ENCODE results near the gene TBX15.

Gene TBX15

DNA sequence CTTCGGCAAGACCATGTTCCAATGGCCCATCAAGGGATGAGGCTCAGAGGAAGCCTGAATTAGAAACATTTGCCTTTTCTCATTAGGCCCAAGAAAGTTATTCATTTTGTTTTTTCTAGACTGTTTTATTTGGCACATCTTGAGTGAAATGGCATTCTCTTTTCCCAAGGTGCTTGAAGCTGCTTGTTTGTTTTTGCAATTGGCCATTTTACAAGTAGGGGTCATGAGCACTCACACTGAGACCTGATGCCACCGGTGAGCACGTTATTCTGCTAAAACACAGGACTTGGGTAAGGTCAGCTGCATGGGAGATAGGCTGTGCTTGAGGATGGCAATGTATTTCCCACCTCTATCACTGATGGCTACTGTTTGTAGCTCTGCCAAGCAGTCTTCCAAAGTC lies 128.1 kb downstream of the TBX15 start:
- Histone ChIP-seq H3K4me2 (ENCODE audit: insufficient read depth, low read length) (no peak overlapping the region), H4K20me1 (ENCODE audit: insufficient read depth, low read length) (no peaks in the 10 kb centered on the region), H3K4me3 (ENCODE audit: low read depth in 1 of 2, low read length in 2 of 2) (no peak overlapping the region), H3K9me3 (ENCODE audit: insufficient read depth, low read length, severe bottlenecking) (no peaks in the 10 kb centered on the region), H3K4me1 (ENCODE audit: insufficient read depth, low read length) (no peaks in the 10 kb centered on the region), H3K36me3 (ENCODE audit: insufficient read depth, low read length) (no peaks in the 10 kb centered on the region), H3K27me3 (ENCODE audit: insufficient read depth, low read length, poor library complexity) (peaks cover 4% of the 10 kb centered on the region), H3K79me2 (ENCODE audit: insufficient read depth, low read length) (no peaks in the 10 kb centered on the region), H3K27ac (ENCODE audit: low read length) (no peak overlapping the region), H2AFZ (ENCODE audit: low read depth, low read length) (no peak overlapping the region), H3K9ac (ENCODE audit: low read depth, low read length) (no peak overlapping the region)
- ATAC-seq (ENCODE audit: insufficient read depth, low read depth) (no peak), DNase-seq (no peak)
- TF ChIP-seq EZH2 (IDR thresholded peaks at IDR 0.05; ENCODE audit: borderline replicate concordance, low read depth, low read length, severe bottlenecking), result no peak
- TF ChIP-seq, protein P1, sequence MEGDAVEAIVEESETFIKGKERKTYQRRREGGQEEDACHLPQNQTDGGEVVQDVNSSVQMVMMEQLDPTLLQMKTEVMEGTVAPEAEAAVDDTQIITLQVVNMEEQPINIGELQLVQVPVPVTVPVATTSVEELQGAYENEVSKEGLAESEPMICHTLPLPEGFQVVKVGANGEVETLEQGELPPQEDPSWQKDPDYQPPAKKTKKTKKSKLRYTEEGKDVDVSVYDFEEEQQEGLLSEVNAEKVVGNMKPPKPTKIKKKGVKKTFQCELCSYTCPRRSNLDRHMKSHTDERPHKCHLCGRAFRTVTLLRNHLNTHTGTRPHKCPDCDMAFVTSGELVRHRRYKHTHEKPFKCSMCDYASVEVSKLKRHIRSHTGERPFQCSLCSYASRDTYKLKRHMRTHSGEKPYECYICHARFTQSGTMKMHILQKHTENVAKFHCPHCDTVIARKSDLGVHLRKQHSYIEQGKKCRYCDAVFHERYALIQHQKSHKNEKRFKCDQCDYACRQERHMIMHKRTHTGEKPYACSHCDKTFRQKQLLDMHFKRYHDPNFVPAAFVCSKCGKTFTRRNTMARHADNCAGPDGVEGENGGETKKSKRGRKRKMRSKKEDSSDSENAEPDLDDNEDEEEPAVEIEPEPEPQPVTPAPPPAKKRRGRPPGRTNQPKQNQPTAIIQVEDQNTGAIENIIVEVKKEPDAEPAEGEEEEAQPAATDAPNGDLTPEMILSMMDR (IDR thresholded peaks at IDR 0.05; ENCODE audit: borderline replicate concordance, extremely low read depth, low read length, poor library complexity, severe bottlenecking), result no peak

DNA sequence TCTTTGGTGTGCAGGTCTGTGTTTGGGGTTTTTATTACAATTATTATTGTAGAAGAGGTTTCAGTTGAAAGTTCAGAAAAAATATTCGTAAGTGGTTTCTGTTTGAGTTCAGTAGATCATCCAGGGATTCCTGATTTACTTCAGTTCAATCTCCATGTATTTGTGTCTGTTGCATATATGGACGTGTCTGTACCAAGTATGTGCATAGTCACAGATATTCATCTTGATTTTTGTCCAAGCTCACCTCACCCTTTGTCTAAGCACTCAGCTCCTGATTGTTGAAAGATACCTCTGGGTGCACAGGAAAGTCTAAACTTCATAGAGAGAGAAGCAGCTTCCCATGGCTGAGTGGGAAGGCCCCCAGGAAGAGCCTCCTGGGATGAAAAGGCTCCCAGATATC lies 141.7 kb downstream of the TBX15 start:
- Histone ChIP-seq H3K27ac (ENCODE audit: low read length) (no peak overlapping the region), H3K27me3 (ENCODE audit: insufficient read depth, low read length, poor library complexity) (no peaks in the 10 kb centered on the region), H3K4me3 (ENCODE audit: low read depth in 1 of 2, low read length in 2 of 2) (no peak overlapping the region), H4K20me1 (ENCODE audit: insufficient read depth, low read length) (no peaks in the 10 kb centered on the region), H3K4me1 (ENCODE audit: insufficient read depth, low read length) (no peaks in the 10 kb centered on the region), H3K9ac (ENCODE audit: low read depth, low read length) (no peak overlapping the region), H3K9me3 (ENCODE audit: insufficient read depth, low read length, severe bottlenecking) (no peaks in the 10 kb centered on the region), H3K36me3 (ENCODE audit: insufficient read depth, low read length) (no peaks in the 10 kb centered on the region), H2AFZ (ENCODE audit: low read depth, low read length) (no peak overlapping the region), H3K79me2 (ENCODE audit: insufficient read depth, low read length) (no peaks in the 10 kb centered on the region), H3K4me2 (ENCODE audit: insufficient read depth, low read length) (no peak overlapping the region)
- DNase-seq (no peak), ATAC-seq (ENCODE audit: insufficient read depth, low read depth) (no peak)
- TF ChIP-seq, protein P1 (IDR thresholded peaks at IDR 0.05; ENCODE audit: borderline replicate concordance, extremely low read depth, low read length, poor library complexity, severe bottlenecking), result no peak
- TF ChIP-seq EZH2 (IDR thresholded peaks at IDR 0.05; ENCODE audit: borderline replicate concordance, low read depth, low read length, severe bottlenecking), result no peak

DNA sequence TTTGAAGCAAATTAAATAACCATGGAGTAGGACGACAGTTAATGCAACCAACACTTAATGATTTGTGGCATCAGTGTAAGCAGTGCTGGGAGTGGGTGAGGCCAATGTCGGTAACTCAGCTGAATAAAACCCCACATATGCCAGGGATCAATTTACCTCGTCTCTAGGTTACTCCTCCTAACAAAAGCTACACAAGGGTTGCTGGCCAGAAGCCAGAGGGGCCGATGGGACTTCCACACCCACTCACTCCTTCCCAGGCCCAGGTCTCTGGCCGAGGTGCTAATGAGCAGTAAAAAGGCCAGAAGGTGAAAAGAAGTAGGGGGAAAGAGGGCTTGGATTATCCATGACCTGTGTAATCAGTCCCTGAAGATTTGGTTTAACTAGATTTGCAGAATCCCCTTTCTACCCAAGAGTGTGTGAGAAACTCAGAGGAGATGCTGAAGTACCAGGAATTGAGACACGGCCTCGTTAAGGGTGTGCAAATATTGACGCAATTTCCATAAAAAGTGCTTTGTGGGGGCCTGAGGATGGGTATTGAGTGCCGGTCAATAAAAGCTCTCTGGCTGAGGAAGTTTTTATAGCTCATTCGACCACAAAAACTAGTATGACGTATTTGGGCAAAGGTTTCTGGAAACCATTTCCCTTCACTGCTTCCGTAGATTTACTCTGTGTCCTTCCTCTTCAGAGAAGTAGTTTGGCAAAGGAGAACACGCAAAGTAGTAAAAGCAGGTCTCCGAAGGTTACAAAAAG lies 145.5 kb downstream of the TBX15 start:
- Histone ChIP-seq H2AFZ (ENCODE audit: low read depth, low read length) (no peak overlapping the region), H3K4me1 (ENCODE audit: insufficient read depth, low read length) (no peaks in the 10 kb centered on the region), H3K27ac (ENCODE audit: low read length) (no peak overlapping the region), H4K20me1 (ENCODE audit: insufficient read depth, low read length) (no peaks in the 10 kb centered on the region), H3K4me2 (ENCODE audit: insufficient read depth, low read length) (no peak overlapping the region), H3K79me2 (ENCODE audit: insufficient read depth, low read length) (no peaks in the 10 kb centered on the region), H3K4me3 (ENCODE audit: low read depth in 1 of 2, low read length in 2 of 2) (no peak overlapping the region), H3K9me3 (ENCODE audit: insufficient read depth, low read length, severe bottlenecking) (no peaks in the 10 kb centered on the region), H3K9ac (ENCODE audit: low read depth, low read length) (no peak overlapping the region), H3K27me3 (ENCODE audit: insufficient read depth, low read length, poor library complexity) (no peaks in the 10 kb centered on the region), H3K36me3 (ENCODE audit: insufficient read depth, low read length) (no peaks in the 10 kb centered on the region)
- no peak for DNase-seq
- TF ChIP-seq, protein P1 (IDR thresholded peaks at IDR 0.05; ENCODE audit: borderline replicate concordance, extremely low read depth, low read length, poor library complexity, severe bottlenecking), result no peak
- TF ChIP-seq EZH2 (IDR thresholded peaks at IDR 0.05; ENCODE audit: borderline replicate concordance, low read depth, low read length, severe bottlenecking), result no peak
- ATAC-seq (ENCODE audit: insufficient read depth, low read depth), result no peak

All from DND-41 (cell line).